Esophagus muscularis mucosa (tissue), 3 donors: Measurements from ENCODE around the gene PPARD.

Experiments
- POLR2A ChIP-seq: fragments of 450-650 bp; IDR thresholded peaks from one replicate; pipeline ENCODE4 v1.6.1; 2017; ENCODE audit warnings: antibody characterized with exemption, moderate library complexity, mild to moderate bottlenecking, low read depth
- POLR2AphosphoS5 ChIP-seq, 2 donors: sonication (generic); formaldehyde crosslinking; IDR thresholded peaks; one replicate each; pipeline ENCODE4 v1.6.1; 2017; ENCODE audit warnings: antibody characterized with exemption in 2 of 2
- TF ChIP-seq, protein P1 (sequence below), 3 experiments: fragments of 200-600 bp in 2 of 3; fragments of 450-650 bp in 1 of 3; sonication (generic) in 2 of 3; IDR thresholded peaks; one replicate each; pipeline ENCODE4 v1.5.1; 2017 to 2019; ENCODE audit warnings: antibody characterized with exemption in 3 of 3, mild to moderate bottlenecking in 2 of 3, moderate library complexity in 1 of 3

DNA sequence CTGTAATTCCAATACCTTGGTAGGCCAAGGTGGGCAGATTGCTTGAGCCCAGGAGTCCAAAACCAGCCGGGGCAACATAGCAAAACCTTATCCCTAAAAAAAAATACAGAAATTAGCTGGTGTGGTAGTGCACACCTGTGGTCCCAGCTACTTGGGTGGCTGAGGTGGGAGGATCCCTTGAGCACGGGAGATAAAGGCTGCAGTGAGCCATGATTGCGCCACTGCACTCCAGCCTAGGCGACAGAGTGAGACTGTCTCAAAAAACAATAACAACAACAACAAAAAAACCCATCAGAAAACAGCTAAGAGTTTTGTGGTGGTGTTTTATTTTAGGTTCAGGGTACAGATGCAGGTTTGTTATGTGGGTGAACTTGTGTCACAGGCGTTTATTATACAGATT lies 66.9 kb downstream of the PPARD start:
- TF ChIP-seq, protein P1, sequence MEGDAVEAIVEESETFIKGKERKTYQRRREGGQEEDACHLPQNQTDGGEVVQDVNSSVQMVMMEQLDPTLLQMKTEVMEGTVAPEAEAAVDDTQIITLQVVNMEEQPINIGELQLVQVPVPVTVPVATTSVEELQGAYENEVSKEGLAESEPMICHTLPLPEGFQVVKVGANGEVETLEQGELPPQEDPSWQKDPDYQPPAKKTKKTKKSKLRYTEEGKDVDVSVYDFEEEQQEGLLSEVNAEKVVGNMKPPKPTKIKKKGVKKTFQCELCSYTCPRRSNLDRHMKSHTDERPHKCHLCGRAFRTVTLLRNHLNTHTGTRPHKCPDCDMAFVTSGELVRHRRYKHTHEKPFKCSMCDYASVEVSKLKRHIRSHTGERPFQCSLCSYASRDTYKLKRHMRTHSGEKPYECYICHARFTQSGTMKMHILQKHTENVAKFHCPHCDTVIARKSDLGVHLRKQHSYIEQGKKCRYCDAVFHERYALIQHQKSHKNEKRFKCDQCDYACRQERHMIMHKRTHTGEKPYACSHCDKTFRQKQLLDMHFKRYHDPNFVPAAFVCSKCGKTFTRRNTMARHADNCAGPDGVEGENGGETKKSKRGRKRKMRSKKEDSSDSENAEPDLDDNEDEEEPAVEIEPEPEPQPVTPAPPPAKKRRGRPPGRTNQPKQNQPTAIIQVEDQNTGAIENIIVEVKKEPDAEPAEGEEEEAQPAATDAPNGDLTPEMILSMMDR (IDR thresholded peaks at IDR 0.05) = no peak
- TF ChIP-seq POLR2A (no peak), POLR2AphosphoS5 (IDR thresholded peaks at IDR 0.05) (no peak)
